22Rv1 (cell line): Measurements from ENCODE around the gene CLCN2.

ENCODE experiments used
- CTCF ChIP-seq: fragments of 450-650 bp; IDR thresholded peaks from 2 replicates; pipeline ENCODE4 v1.5.1; 2017; ENCODE audit warnings: mild to moderate bottlenecking
- ZFX ChIP-seq: fragments of 450-650 bp; IDR thresholded peaks from 2 replicates; pipeline ENCODE4 v1.6.1; 2017; ENCODE audit warnings: antibody characterized with exemption, borderline replicate concordance

- TF ChIP-seq CTCF (no peak), ZFX (no peak)
Observed at GRCh38 chr3:184358921-184359350, 2.5 kb downstream of the CLCN2 start.
